ENCODE data around the gene USP24. TPM values are rescaled to one million over a fixed set of nuclear protein-coding genes. Genes with fewer than 3 reads are reported as not detected.

Gene USP24
- total RNA-seq, 1 donor from 2014 or later = 50.5 TPM

GRCh38 chr1:55213885-55214211 lies 1.3 kb downstream of the USP24 start:
- Histone ChIP-seq H3K4me3 (peak overlapping the region; percentile 79), H3K36me3 (no peaks in the 10 kb centered on the region), H2AFZ (replicated peaks) (peak overlapping the region; percentile 45), H3K9me3 (ENCODE audit: low read depth) (no peaks in the 10 kb centered on the region), H3K4me1 (peaks cover 59% of the 10 kb centered on the region), H3K27ac (no peak overlapping the region), H3F3A (ENCODE audit: low read depth) (peaks cover 40% of the 10 kb centered on the region), H3K79me2 (ENCODE audit: low read depth) (peaks cover 63% of the 10 kb centered on the region), H3K27me3 (peaks cover 10% of the 10 kb centered on the region), H3K9ac (peak overlapping the region; percentile 40), H3K4me2 (peak overlapping the region; percentile 99), H4K20me1 (ENCODE audit: low read depth) (peaks cover 56% of the 10 kb centered on the region)
- peak; percentile 26 for DNase-seq (ENCODE audit: low spot score)
- H3K27ac Mint-ChIP-seq = peak overlapping the region; percentile 90
- peaks cover 3% of the 10 kb centered on the region for H3K27me3 Mint-ChIP-seq (ENCODE audit: insufficient read depth, low read depth)
- peaks cover 2% of the 10 kb centered on the region for H3K36me3 Mint-ChIP-seq
- TF ChIP-seq EZH2phosphoT487 (IDR thresholded peaks at IDR 0.05) = no peak
- no peak for TF ChIP-seq CTCF (IDR thresholded peaks at IDR 0.05)
- no peak for TF ChIP-seq EZH2 (IDR thresholded peaks at IDR 0.05)
- peaks cover 66% of the 10 kb centered on the region for H3K4me1 Mint-ChIP-seq
- no peaks in the 10 kb centered on the region for H3K9me3 Mint-ChIP-seq
- peak overlapping the region; percentile 96 for H3K4me3 Mint-ChIP-seq

GRCh38 chr1:55213151-55213884 lies 1.8 kb downstream of the USP24 start:
- Histone ChIP-seq H3K4me3 (peak overlapping the region; percentile 79), H3K9ac (no peak overlapping the region), H3K4me2 (peak overlapping the region; percentile 99), H3K36me3 (no peaks in the 10 kb centered on the region), H3K4me1 (peaks cover 59% of the 10 kb centered on the region), H3K27me3 (peaks cover 10% of the 10 kb centered on the region), H3K27ac (no peak overlapping the region), H3K9me3 (ENCODE audit: low read depth) (no peaks in the 10 kb centered on the region), H4K20me1 (ENCODE audit: low read depth) (peaks cover 59% of the 10 kb centered on the region), H3F3A (ENCODE audit: low read depth) (peaks cover 40% of the 10 kb centered on the region), H2AFZ (replicated peaks) (no peak overlapping the region), H3K79me2 (ENCODE audit: low read depth) (peaks cover 68% of the 10 kb centered on the region)
- Mint-ChIP-seq H3K9me3 (no peaks in the 10 kb centered on the region), H3K27me3 (ENCODE audit: insufficient read depth, low read depth) (peaks cover 3% of the 10 kb centered on the region), H3K4me3 (peak overlapping the region; percentile 96), H3K4me1 (peaks cover 65% of the 10 kb centered on the region), H3K36me3 (peaks cover 2% of the 10 kb centered on the region), H3K27ac (peak overlapping the region; percentile 90)
- no peak for DNase-seq (ENCODE audit: low spot score)
- TF ChIP-seq EZH2phosphoT487 (IDR thresholded peaks at IDR 0.05) (no peak), EZH2 (IDR thresholded peaks at IDR 0.05) (no peak)

- TF ChIP-seq EZH2phosphoT487 (IDR thresholded peaks at IDR 0.05) = no peak
- TF ChIP-seq CTCF (IDR thresholded peaks at IDR 0.05) = no peak
- TF ChIP-seq EZH2 (IDR thresholded peaks at IDR 0.05) = no peak
- Mint-ChIP-seq H3K27ac (no peak overlapping the region), H3K27me3 (ENCODE audit: insufficient read depth, low read depth) (peaks cover 3% of the 10 kb centered on the region), H3K9me3 (no peaks in the 10 kb centered on the region), H3K4me3 (peak overlapping the region; percentile 96), H3K4me1 (peaks cover 61% of the 10 kb centered on the region), H3K36me3 (peaks cover 4% of the 10 kb centered on the region)
- Histone ChIP-seq H3K79me2 (ENCODE audit: low read depth) (peaks cover 76% of the 10 kb centered on the region), H3K27me3 (peaks cover 10% of the 10 kb centered on the region), H3K27ac (no peak overlapping the region), H3K36me3 (no peaks in the 10 kb centered on the region), H2AFZ (replicated peaks) (no peak overlapping the region), H4K20me1 (ENCODE audit: low read depth) (peaks cover 62% of the 10 kb centered on the region), H3K4me2 (peak overlapping the region; percentile 99), H3K9ac (no peak overlapping the region), H3K4me3 (peak overlapping the region; percentile 79), H3F3A (ENCODE audit: low read depth) (peaks cover 40% of the 10 kb centered on the region), H3K4me1 (peaks cover 58% of the 10 kb centered on the region), H3K9me3 (ENCODE audit: low read depth) (no peaks in the 10 kb centered on the region)
- DNase-seq (ENCODE audit: low spot score) = no peak
Measured at GRCh38 chr1:55212349-55213150, 2.6 kb downstream of the USP24 start.
